Keratinocyte (primary cell): ENCODE results near the gene TAS1R3. TPM values are rescaled to one million over a fixed set of nuclear protein-coding genes. Genes with fewer than 3 reads are reported as not detected.
A peak's percentile ranks its signal among the peaks of the same experiment; 100 is the strongest.

ENCODE experiments used
- DNase-seq: peaks from one replicate; pipeline ENCODE4 v3.0.0-alpha.2; 2011; ENCODE audit warnings: low read depth, missing footprints, low spot score
- FAIRE-seq: peaks from 2 replicates; lab custom pipeline; 2011; peaks lifted over from hg19 to GRCh38; lab: Jason Lieb, UNC
- H2AFZ ChIP-seq: 2 replicates; pipeline ENCODE4 v1.6.0; 2012; ENCODE audit warnings: low read length, control low read depth, inconsistent platforms; ENCODE audit not compliant: control insufficient read depth
- H3K27ac ChIP-seq: 2 replicates; pipeline ENCODE4 v1.5.1; 2011; ENCODE audit warnings: low read length; ENCODE audit not compliant: control insufficient read depth, insufficient read depth
- H3K27me3 ChIP-seq: 3 replicates; pipeline ENCODE4 v1.6.0; 2011; ENCODE audit warnings: low read length; ENCODE audit not compliant: control insufficient read depth, insufficient read depth; ENCODE audit errors: extremely low read depth
- H3K36me3 ChIP-seq, 2 experiments: 2 replicates in 1 of 2; 3 replicates in 1 of 2; pipeline ENCODE4 v1.5.1; 2011; ENCODE audit warnings: low read length in 2 of 2, mild to moderate bottlenecking in 1 of 2; ENCODE audit not compliant: control insufficient read depth in 2 of 2, insufficient read depth in 2 of 2; ENCODE audit errors: extremely low read depth in 1 of 2
- H3K4me1 ChIP-seq: 3 replicates; pipeline ENCODE4 v1.5.1; 2011; ENCODE audit warnings: low read length; ENCODE audit not compliant: control insufficient read depth, insufficient read depth; ENCODE audit errors: extremely low read depth
- H3K4me2 ChIP-seq: 3 replicates; pipeline ENCODE4 v1.6.0; 2011; ENCODE audit warnings: low read depth, low read length; ENCODE audit not compliant: control insufficient read depth, insufficient read depth; ENCODE audit errors: extremely low read depth
- H3K4me3 ChIP-seq, 3 experiments: fragments of 200-600 bp in 1 of 3; sonication (generic) in 1 of 3; 2 replicates in 2 of 3; 3 replicates in 1 of 3; pipeline ENCODE4 v1.5.1; 2011 to 2016; ENCODE audit warnings: low read length in 3 of 3, mild to moderate bottlenecking in 3 of 3, control low read depth in 2 of 3, inconsistent platforms in 1 of 3, low read depth in 1 of 3, mixed read lengths in 1 of 3, mixed run types in 1 of 3, moderate library complexity in 1 of 3; ENCODE audit not compliant: control insufficient read depth in 2 of 3, insufficient read depth in 2 of 3; ENCODE audit errors: extremely low read depth in 1 of 3
- H3K79me2 ChIP-seq: 2 replicates; pipeline ENCODE4 v1.6.0; 2012; ENCODE audit warnings: low read length; ENCODE audit not compliant: control insufficient read depth, insufficient read depth
- H3K9ac ChIP-seq: 3 replicates; pipeline ENCODE4 v1.6.0; 2011; ENCODE audit warnings: low read length; ENCODE audit not compliant: control insufficient read depth, insufficient read depth; ENCODE audit errors: extremely low read depth
- H3K9me1 ChIP-seq: 3 replicates; pipeline ENCODE4 v1.6.0; 2011; ENCODE audit warnings: low read length; ENCODE audit not compliant: control insufficient read depth, insufficient read depth; ENCODE audit errors: extremely low read depth
- H3K9me3 ChIP-seq: 2 replicates; pipeline ENCODE4 v1.5.1; 2012; ENCODE audit warnings: low read depth, low read length; ENCODE audit not compliant: control insufficient read depth
- H4K20me1 ChIP-seq: 3 replicates; pipeline ENCODE4 v1.6.0; 2011; ENCODE audit warnings: low read length; ENCODE audit not compliant: control insufficient read depth, insufficient read depth; ENCODE audit errors: extremely low read depth
- EZH2 ChIP-seq: IDR thresholded peaks from one replicate; pipeline ENCODE4 v1.6.1; 2012; ENCODE audit warnings: inconsistent platforms, mild to moderate bottlenecking, low read length, moderate library complexity
- dilution Hi-C: fragments of 300-500 bp; cut with MboI; formaldehyde crosslinking; loops from one replicate; pipeline ENCODE4 v1.7.0; 2020; ENCODE audit warnings: low sequenced_read_pairs; ENCODE audit not compliant: extremely low pct_ligation_motif_present
- polyA minus RNA-seq, 3 experiments: library from RNA; depleted of rRNA, polyadenylated mRNA; stranded (reverse); fragments of >200 nt; gene quantifications; 1 replicate in 1 of 3; 2 replicates in 1 of 3; 3 replicates in 1 of 3; pipeline ENCODE4 v1.2.3, GENCODE V29; 2011
- polyA plus RNA-seq, 5 experiments: library from polyadenylated mRNA; depleted of rRNA in 3 of 5; stranded (reverse) in 3 of 5; stranded (forward) in 1 of 5; unstranded in 1 of 5; fragments of >200 nt; gene quantifications; 1 replicate in 1 of 5; 2 replicates in 3 of 5; 3 replicates in 1 of 5; pipeline versions ENCODE4 v1.2.1 to v1.2.3, GENCODE V29; 2011 to 2012; ENCODE audit warnings: missing spikeins in 2 of 5, low read depth in 1 of 5, low replicate concordance in 1 of 5
- TF ChIP-seq, protein P1 (sequence below), 3 experiments: IDR thresholded peaks in 1 of 3; conservative IDR thresholded peaks in 1 of 3; optimal IDR thresholded peaks in 1 of 3; 2 replicates in 2 of 3; 3 replicates in 1 of 3; pipeline versions ENCODE3 to v1.5.1; 2011; ENCODE audit warnings: low read length in 3 of 3, mild to moderate bottlenecking in 3 of 3, moderate library complexity in 2 of 3, control low read depth in 1 of 3, inconsistent platforms in 1 of 3; ENCODE audit not compliant: insufficient read depth in 2 of 3; ENCODE audit errors: extremely low read depth in 1 of 3

The TAS1R3 gene
- polyA plus RNA-seq (0.01 to 0.08 TPM (median 0.04 TPM) in 3 replicates), polyA minus RNA-seq (0.03 TPM in 1 of 3 replicates, not detected in the others)
- 0.07 TPM for polyA plus RNA-seq (2011; ENCODE audit: low read depth)
- polyA plus RNA-seq (2011; cell fraction: cytosol; rRNA removed) = 0.02 and 0.03 TPM in 2 replicates
- polyA plus RNA-seq (2011; cell fraction: nucleus; rRNA removed) = 0.09 and 0.20 TPM in 2 replicates
- 0.14 and 0.27 TPM in 2 replicates for polyA plus RNA-seq (2012; ENCODE audit: low replicate concordance)
- not detected for polyA minus RNA-seq (2011; cell fraction: cytosol; rRNA and poly(A)+ RNA removed)
- polyA minus RNA-seq (2011; cell fraction: nucleus; rRNA and poly(A)+ RNA removed) = 0.11 and 0.23 TPM in 2 replicates

GRCh38 chr1:1331068-1331965, at the start of gene TAS1R3:
Gene TAS1R3 (plus strand): TSS chr1:1331280. CDS start chr1:1331346, 66 bp downstream.
- Histone ChIP-seq H3K27me3 (peaks cover 11% of the 10 kb centered on the region), H3K9me3 (peaks cover 4% of the 10 kb centered on the region), H3K4me2 (peak within 1 kb of the TSS; percentile 32), H3K4me1 (peaks cover 32% of the 10 kb centered on the region), H3K79me2 (peaks cover 13% of the 10 kb centered on the region), H3K36me3 (peaks cover 6 to 12% of the 10 kb centered on the region in 2 experiments), H4K20me1 (peaks cover 25% of the 10 kb centered on the region), H3K9ac (no peak within 1 kb of the TSS), H2AFZ (no peak within 1 kb of the TSS), H3K9me1 (no peaks in the 10 kb centered on the region), H3K4me3 (no peak within 1 kb of the TSS), H3K27ac (no peak within 1 kb of the TSS)
- TF ChIP-seq, protein P1, sequence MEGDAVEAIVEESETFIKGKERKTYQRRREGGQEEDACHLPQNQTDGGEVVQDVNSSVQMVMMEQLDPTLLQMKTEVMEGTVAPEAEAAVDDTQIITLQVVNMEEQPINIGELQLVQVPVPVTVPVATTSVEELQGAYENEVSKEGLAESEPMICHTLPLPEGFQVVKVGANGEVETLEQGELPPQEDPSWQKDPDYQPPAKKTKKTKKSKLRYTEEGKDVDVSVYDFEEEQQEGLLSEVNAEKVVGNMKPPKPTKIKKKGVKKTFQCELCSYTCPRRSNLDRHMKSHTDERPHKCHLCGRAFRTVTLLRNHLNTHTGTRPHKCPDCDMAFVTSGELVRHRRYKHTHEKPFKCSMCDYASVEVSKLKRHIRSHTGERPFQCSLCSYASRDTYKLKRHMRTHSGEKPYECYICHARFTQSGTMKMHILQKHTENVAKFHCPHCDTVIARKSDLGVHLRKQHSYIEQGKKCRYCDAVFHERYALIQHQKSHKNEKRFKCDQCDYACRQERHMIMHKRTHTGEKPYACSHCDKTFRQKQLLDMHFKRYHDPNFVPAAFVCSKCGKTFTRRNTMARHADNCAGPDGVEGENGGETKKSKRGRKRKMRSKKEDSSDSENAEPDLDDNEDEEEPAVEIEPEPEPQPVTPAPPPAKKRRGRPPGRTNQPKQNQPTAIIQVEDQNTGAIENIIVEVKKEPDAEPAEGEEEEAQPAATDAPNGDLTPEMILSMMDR (optimal IDR thresholded peaks at IDR 0.05 in 1 of 3, IDR thresholded peaks at IDR 0.05 in 1 of 3, conservative IDR thresholded peaks at IDR 0.05 in 1 of 3; ENCODE audit: extremely low read depth in 1 of 3, insufficient read depth in 2 of 3, low read length in 3 of 3) = no peak
- TF ChIP-seq EZH2 = no peak
- dilution Hi-C loops = no loop called here
- no peak for FAIRE-seq
- no peak for DNase-seq

GRCh38 chr1:1281533-1282321, 49.4 kb upstream of the TAS1R3 start:
- Histone ChIP-seq H3K27ac (no peak overlapping the region), H3K27me3 (no peaks in the 10 kb centered on the region), H4K20me1 (no peaks in the 10 kb centered on the region), H3K4me2 (peak overlapping the region; percentile 22), H2AFZ (no peak overlapping the region), H3K9me3 (no peaks in the 10 kb centered on the region), H3K4me1 (peaks cover 12% of the 10 kb centered on the region), H3K36me3 (no peaks in the 10 kb centered on the region), H3K9ac (no peak overlapping the region), H3K79me2 (no peaks in the 10 kb centered on the region), H3K9me1 (no peaks in the 10 kb centered on the region), H3K4me3 (no peak overlapping the region)
- FAIRE-seq (peak; percentile 78), DNase-seq (no peak)
- dilution Hi-C loops = no loop called here
- TF ChIP-seq EZH2 = no peak
- TF ChIP-seq, protein P1 (optimal IDR thresholded peaks at IDR 0.05 in 1 of 3, IDR thresholded peaks at IDR 0.05 in 1 of 3, conservative IDR thresholded peaks at IDR 0.05 in 1 of 3; ENCODE audit: extremely low read depth in 1 of 3, insufficient read depth in 2 of 3, low read length in 3 of 3) = no peak
